ENCODE measurements around the gene PSG2. TPM values are rescaled to one million over a fixed set of nuclear protein-coding genes. Genes with fewer than 3 reads are reported as not detected.
"Not testable (repeated sequence)": the region's sequence is repeated elsewhere in the genome, so short reads cannot be mapped to it uniquely, and the experiment has no call there.

Gene PSG2
- total and polyA plus RNA-seq, 2 donors (not counting 3 experiments of a cell fraction or from before 2014, with no cell fraction given): not detected

GRCh38 chr19:43101950-43102349 lies 19.4 kb upstream of the PSG2 start:
- Histone ChIP-seq H3K4me1 (ENCODE audit: control insufficient read depth, extremely low read depth, insufficient read depth, low read length) (no peaks in the 10 kb centered on the region), H3K79me2 (ENCODE audit: control insufficient read depth, insufficient read depth, low read length) (no peaks in the 10 kb centered on the region), H3K27me3 (ENCODE audit: control insufficient read depth in 2 of 2, insufficient read depth in 2 of 2, low read length in 2 of 2) (no peaks in the 10 kb centered on the region), H3K4me3 (replicated peaks in 1 of 3; ENCODE audit: insufficient read depth in 1 of 3, low read depth in 1 of 3, low read length in 3 of 3) (no peak overlapping the region), H3K4me2 (ENCODE audit: insufficient read depth, low read length) (no peak overlapping the region), H3K27ac (ENCODE audit: insufficient read depth, low read depth, low read length) (no peak overlapping the region), H3K36me3 (ENCODE audit: control insufficient read depth in 2 of 2, extremely low read depth in 1 of 2, insufficient read depth in 2 of 2, low read length in 2 of 2) (no peaks in the 10 kb centered on the region), H4K20me1 (replicated peaks; ENCODE audit: control insufficient read depth, extremely low read depth, insufficient read depth, low read length) (no peaks in the 10 kb centered on the region), H3K9ac (replicated peaks; ENCODE audit: extremely low read depth, insufficient read depth, low read length) (no peak overlapping the region), H3K9me3 (replicated peaks; ENCODE audit: control insufficient read depth, insufficient read depth, low read length) (no peaks in the 10 kb centered on the region), H2AFZ (ENCODE audit: low read depth, low read length) (no peak overlapping the region), H3K9me1 (replicated peaks; ENCODE audit: control insufficient read depth, extremely low read depth, insufficient read depth, low read length) (no peaks in the 10 kb centered on the region)
- intact Hi-C loops (cut with micrococcal nuclease) (no loop called here), dilution Hi-C loops (cut with MboI; ENCODE audit: extremely low pct_ligation_motif_present, low sequenced_read_pairs) (no loop called here)
- no peak for FAIRE-seq
- DNase-seq (ENCODE audit: low read depth, low spot score): no peak
- no TSS peak for BruUV-seq (replicated peaks)
- ChIA-PET POLR2A (no interaction called here), CTCF (no interaction called here)
- TF ChIP-seq POLR2AphosphoS5 (IDR thresholded peaks at IDR 0.05; ENCODE audit: insufficient read depth, low read depth, low read length): no peak
- TF ChIP-seq JUN (IDR thresholded peaks at IDR 0.05; ENCODE audit: borderline replicate concordance, insufficient read depth, insufficient read length, low read depth): no peak

- H4K20me1 ChIP-seq (replicated peaks; ENCODE audit: control insufficient read depth, extremely low read depth, insufficient read depth, low read length); H3K9me3 ChIP-seq (replicated peaks; ENCODE audit: control insufficient read depth, insufficient read depth, low read length); H3K27me3 ChIP-seq (ENCODE audit: control insufficient read depth in 2 of 2, insufficient read depth in 2 of 2, low read length in 2 of 2); H3K9me1 ChIP-seq (replicated peaks; ENCODE audit: control insufficient read depth, extremely low read depth, insufficient read depth, low read length); H2AFZ ChIP-seq (ENCODE audit: low read depth, low read length); H3K27ac ChIP-seq (ENCODE audit: insufficient read depth, low read depth, low read length); H3K4me3 ChIP-seq (replicated peaks in 1 of 3; ENCODE audit: insufficient read depth in 1 of 3, low read depth in 1 of 3, low read length in 3 of 3); H3K36me3 ChIP-seq (ENCODE audit: control insufficient read depth in 2 of 2, extremely low read depth in 1 of 2, insufficient read depth in 2 of 2, low read length in 2 of 2); H3K9ac ChIP-seq (replicated peaks; ENCODE audit: extremely low read depth, insufficient read depth, low read length); H3K4me1 ChIP-seq (ENCODE audit: control insufficient read depth, extremely low read depth, insufficient read depth, low read length); H3K79me2 ChIP-seq (ENCODE audit: control insufficient read depth, insufficient read depth, low read length); intact Hi-C loops (cut with micrococcal nuclease); BruUV-seq (replicated peaks); DNase-seq (ENCODE audit: low read depth, low spot score); POLR2A ChIA-PET; CTCF ChIA-PET; FAIRE-seq; H3K4me2 ChIP-seq (ENCODE audit: insufficient read depth, low read length); dilution Hi-C loops (cut with MboI; ENCODE audit: extremely low pct_ligation_motif_present, low sequenced_read_pairs): not testable (repeated sequence)
These were observed 15.9 kb upstream of the PSG2 start for GRCh38 chr19:43098416-43098815.

GRCh38 chr19:43087702-43088340 lies 5.3 kb upstream of the PSG2 start:
- DNase-seq (ENCODE audit: low read depth, low spot score); H2AFZ ChIP-seq (ENCODE audit: low read depth, low read length); H3K27ac ChIP-seq (ENCODE audit: insufficient read depth, low read depth, low read length); CTCF ChIA-PET; H3K27me3 ChIP-seq (ENCODE audit: control insufficient read depth in 2 of 2, insufficient read depth in 2 of 2, low read length in 2 of 2); FAIRE-seq; dilution Hi-C loops (cut with MboI; ENCODE audit: extremely low pct_ligation_motif_present, low sequenced_read_pairs); H3K4me2 ChIP-seq (ENCODE audit: insufficient read depth, low read length); H3K9me3 ChIP-seq (replicated peaks; ENCODE audit: control insufficient read depth, insufficient read depth, low read length); H3K4me1 ChIP-seq (ENCODE audit: control insufficient read depth, extremely low read depth, insufficient read depth, low read length); BruUV-seq (replicated peaks); H3K9ac ChIP-seq (replicated peaks; ENCODE audit: extremely low read depth, insufficient read depth, low read length); H3K79me2 ChIP-seq (ENCODE audit: control insufficient read depth, insufficient read depth, low read length); H3K36me3 ChIP-seq (ENCODE audit: control insufficient read depth in 2 of 2, extremely low read depth in 1 of 2, insufficient read depth in 2 of 2, low read length in 2 of 2); POLR2A ChIA-PET; H4K20me1 ChIP-seq (replicated peaks; ENCODE audit: control insufficient read depth, extremely low read depth, insufficient read depth, low read length); H3K4me3 ChIP-seq (replicated peaks in 1 of 3; ENCODE audit: insufficient read depth in 1 of 3, low read depth in 1 of 3, low read length in 3 of 3); H3K9me1 ChIP-seq (replicated peaks; ENCODE audit: control insufficient read depth, extremely low read depth, insufficient read depth, low read length): not testable (repeated sequence)
- intact Hi-C loops (cut with micrococcal nuclease): loop anchor here (2.0 kb wide), 1 partner anchor 157 kb away; no protein-coding TSS in a partner anchor

- FAIRE-seq; H3K9me3 ChIP-seq (replicated peaks; ENCODE audit: control insufficient read depth, insufficient read depth, low read length); DNase-seq (ENCODE audit: low read depth, low spot score); H3K4me1 ChIP-seq (ENCODE audit: control insufficient read depth, extremely low read depth, insufficient read depth, low read length); H2AFZ ChIP-seq (ENCODE audit: low read depth, low read length); H3K4me2 ChIP-seq (ENCODE audit: insufficient read depth, low read length); POLR2A ChIA-PET; H3K4me3 ChIP-seq (replicated peaks in 1 of 3; ENCODE audit: insufficient read depth in 1 of 3, low read depth in 1 of 3, low read length in 3 of 3); H3K36me3 ChIP-seq (ENCODE audit: control insufficient read depth in 2 of 2, extremely low read depth in 1 of 2, insufficient read depth in 2 of 2, low read length in 2 of 2); H4K20me1 ChIP-seq (replicated peaks; ENCODE audit: control insufficient read depth, extremely low read depth, insufficient read depth, low read length); H3K9me1 ChIP-seq (replicated peaks; ENCODE audit: control insufficient read depth, extremely low read depth, insufficient read depth, low read length); BruUV-seq (replicated peaks); H3K9ac ChIP-seq (replicated peaks; ENCODE audit: extremely low read depth, insufficient read depth, low read length); H3K79me2 ChIP-seq (ENCODE audit: control insufficient read depth, insufficient read depth, low read length); CTCF ChIA-PET; H3K27me3 ChIP-seq (ENCODE audit: control insufficient read depth in 2 of 2, insufficient read depth in 2 of 2, low read length in 2 of 2); H3K27ac ChIP-seq (ENCODE audit: insufficient read depth, low read depth, low read length); dilution Hi-C loops (cut with MboI; ENCODE audit: extremely low pct_ligation_motif_present, low sequenced_read_pairs): not testable (repeated sequence)
- intact Hi-C loops (cut with micrococcal nuclease): loop anchor here (2.0 kb wide), 1 partner anchor 155 kb away; no protein-coding TSS in a partner anchor
These were observed 3.5 kb upstream of the PSG2 start for GRCh38 chr19:43085796-43086530.
